Caco-2 (cell line): ENCODE data around the gene BRD1. TPM values are rescaled to one million over a fixed set of nuclear protein-coding genes. Genes with fewer than 3 reads are reported as not detected.

Experiments used
- BruUV-seq: library from RNA; stranded (reverse); fragments of 400-500 nt; replicated peaks from 2 replicates; lab custom pipeline; 2021; lab: Mats Ljungman, UMichigan
- CTCF ChIA-PET: fragments of 300-600 bp; sonication (Branson Sonifier 250); formaldehyde crosslinking; loops from one replicate; lab custom pipeline; 2022; ENCODE audit warnings: antibody characterized with exemption; lab: Charles Lee
- POLR2A ChIA-PET: fragments of 300-600 bp; sonication (Branson Sonifier 250); formaldehyde crosslinking; loops from one replicate; lab custom pipeline; 2022; ENCODE audit warnings: antibody characterized with exemption; lab: Charles Lee
- DNase-seq, 2 experiments: peaks; one replicate each; pipeline versions ENCODE4 v3.0.0 to v3.0.0-alpha.2; 2020 to 2022
- H3K27me3 ChIP-seq: replicated peaks from 2 replicates; pipeline ENCODE4 v1.6.0; 2011; ENCODE audit warnings: low read length; ENCODE audit not compliant: control insufficient read depth, insufficient read depth
- H3K36me3 ChIP-seq: 2 replicates; pipeline ENCODE4 v1.5.1; 2011; ENCODE audit warnings: low read length; ENCODE audit not compliant: control insufficient read depth, insufficient read depth
- H3K4me1 ChIP-seq: fragments of 250-450 bp; sonication (Bioruptor Pico); 2 replicates; pipeline ENCODE4 v1.5.1; 2020; ENCODE audit warnings: mild to moderate bottlenecking
- H3K4me3 ChIP-seq: 2 replicates; pipeline ENCODE4 v1.5.1; 2011; ENCODE audit warnings: low read depth, mild to moderate bottlenecking, control low read depth, low read length
- H3K9me3 ChIP-seq: fragments of 250-450 bp; sonication (Bioruptor Pico); 2 replicates; pipeline ENCODE4 v1.5.1; 2020; ENCODE audit warnings: mild to moderate bottlenecking, moderate library complexity
- H3K27ac Mint-ChIP-seq: one replicate; pipeline ENCODE4 v1.8.0; 2022; ENCODE audit warnings: mixed read lengths; ENCODE audit not compliant: unreplicated experiment
- H3K27me3 Mint-ChIP-seq: one replicate; pipeline ENCODE4 v1.8.0; 2022; ENCODE audit warnings: mixed read lengths; ENCODE audit not compliant: insufficient read depth, unreplicated experiment
- H3K36me3 Mint-ChIP-seq: one replicate; pipeline ENCODE4 v1.8.0; 2022; ENCODE audit warnings: mild to moderate bottlenecking, mixed read lengths; ENCODE audit not compliant: insufficient read depth, unreplicated experiment
- H3K4me1 Mint-ChIP-seq: one replicate; pipeline ENCODE4 v1.8.0; 2022; ENCODE audit warnings: low read depth, mixed read lengths; ENCODE audit not compliant: unreplicated experiment
- H3K4me3 Mint-ChIP-seq: one replicate; pipeline ENCODE4 v1.8.0; 2022; ENCODE audit warnings: mild to moderate bottlenecking, moderate library complexity, mixed read lengths; ENCODE audit not compliant: unreplicated experiment
- H3K9me3 Mint-ChIP-seq: one replicate; pipeline ENCODE4 v1.8.0; 2022; ENCODE audit warnings: mixed read lengths; ENCODE audit not compliant: unreplicated experiment
- CTCF ChIP-seq, 2 experiments: fragments of 200-600 bp in 1 of 2; IDR thresholded peaks; 1 replicate in 1 of 2; 2 replicates in 1 of 2; pipeline versions ENCODE4 v1.5.1 to v1.8.0; 2011 to 2022; ENCODE audit warnings: antibody characterized with exemption in 1 of 2, control low read depth in 1 of 2, inconsistent platforms in 1 of 2, low read depth in 1 of 2, low read length in 1 of 2, mild to moderate bottlenecking in 1 of 2, moderate library complexity in 1 of 2; ENCODE audit not compliant: insufficient read depth in 1 of 2, severe bottlenecking in 1 of 2, unreplicated experiment in 1 of 2
- intact Hi-C: fragments of 100-400 bp; cut with micrococcal nuclease; formaldehyde crosslinking; loops from one replicate; pipeline ENCODE4 v1.10.0; 2022; ENCODE audit not compliant: unreplicated experiment
- total RNA-seq: library from RNA; stranded (reverse); gene quantifications from 2 replicates; pipeline ENCODE4 v1.2.3, GENCODE V29; 2022

BRD1 gene
- total RNA-seq, 1 experiment from 2014 or later, result 46.9 TPM

GRCh38 chr22:49747130-49747529, 80.5 kb downstream of the BRD1 start:
- no peak for TF ChIP-seq CTCF (IDR thresholded peaks at IDR 0.05; ENCODE audit: insufficient read depth in 1 of 2, low read depth in 1 of 2, low read length in 1 of 2, severe bottlenecking in 1 of 2, unreplicated experiment in 1 of 2)
- POLR2A ChIA-PET, result no interaction called here
- H3K27ac Mint-ChIP-seq, result no peak overlapping the region

GRCh38 chr22:49746065-49746464, 81.6 kb downstream of the BRD1 start:
- ChIA-PET POLR2A (no interaction called here), CTCF (no interaction called here)
- intact Hi-C loops, result no loop called here
- no peak for TF ChIP-seq CTCF (IDR thresholded peaks at IDR 0.05; ENCODE audit: insufficient read depth in 1 of 2, low read depth in 1 of 2, low read length in 1 of 2, severe bottlenecking in 1 of 2, unreplicated experiment in 1 of 2)
- Mint-ChIP-seq H3K4me3 (no peak overlapping the region), H3K4me1 (no peaks in the 10 kb centered on the region), H3K27ac (no peak overlapping the region), H3K36me3 (no peaks in the 10 kb centered on the region), H3K27me3 (peaks cover 18% of the 10 kb centered on the region), H3K9me3 (peaks cover 54% of the 10 kb centered on the region)
- no TSS peak for BruUV-seq
- Histone ChIP-seq H3K36me3 (no peaks in the 10 kb centered on the region), H3K9me3 (peaks cover 12% of the 10 kb centered on the region; the same call in 1 of the 2 replicates), H3K27me3 (no peaks in the 10 kb centered on the region), H3K4me1 (no peaks in the 10 kb centered on the region), H3K4me3 (no peak overlapping the region)
- DNase-seq, result no peak

More at GRCh38 chr22:49747130-49747529, 80.5 kb downstream of the BRD1 start:
- DNase-seq, result no peak
- Mint-ChIP-seq H3K27me3 (peaks cover 15% of the 10 kb centered on the region), H3K36me3 (no peaks in the 10 kb centered on the region), H3K9me3 (peaks cover 44% of the 10 kb centered on the region), H3K4me1 (no peaks in the 10 kb centered on the region), H3K4me3 (no peak overlapping the region)
- no TSS peak for BruUV-seq
- no peaks in the 10 kb centered on the region for H3K27me3 ChIP-seq
- intact Hi-C loops, result no loop called here
- H3K36me3 ChIP-seq, result no peaks in the 10 kb centered on the region
- no peak overlapping the region for H3K4me3 ChIP-seq
- no peaks in the 10 kb centered on the region for H3K4me1 ChIP-seq
- CTCF ChIA-PET, result no interaction called here
- H3K9me3 ChIP-seq, result peaks cover 12% of the 10 kb centered on the region; the same call in 1 of the 2 replicates

GRCh38 chr22:49740242-49740641, 87.4 kb downstream of the BRD1 start:
- peaks cover 20% of the 10 kb centered on the region for H3K27me3 Mint-ChIP-seq
- Histone ChIP-seq H3K9me3 (peaks cover 5% of the 10 kb centered on the region; the same call in 1 of the 2 replicates), H3K4me3 (no peak overlapping the region), H3K36me3 (no peaks in the 10 kb centered on the region), H3K4me1 (no peaks in the 10 kb centered on the region), H3K27me3 (no peaks in the 10 kb centered on the region; the same call in 1 of the 2 replicates)
- no peak for DNase-seq
- intact Hi-C loops, result no loop called here
- H3K9me3 Mint-ChIP-seq, result peaks cover 25% of the 10 kb centered on the region
- CTCF ChIA-PET, result no interaction called here
- H3K4me3 Mint-ChIP-seq, result no peak overlapping the region
- TF ChIP-seq CTCF (IDR thresholded peaks at IDR 0.05; ENCODE audit: insufficient read depth in 1 of 2, low read depth in 1 of 2, low read length in 1 of 2, severe bottlenecking in 1 of 2, unreplicated experiment in 1 of 2), result no peak
- H3K27ac Mint-ChIP-seq, result no peak overlapping the region
- no peaks in the 10 kb centered on the region for H3K4me1 Mint-ChIP-seq
- POLR2A ChIA-PET, result no interaction called here
- BruUV-seq, result no TSS peak
- H3K36me3 Mint-ChIP-seq, result no peaks in the 10 kb centered on the region
